ENCODE results near the gene ALPL.
"Not testable (repeated sequence)": the region's sequence is repeated elsewhere in the genome, so short reads cannot be mapped to it uniquely, and the experiment has no call there.

ALPL gene

DNA sequence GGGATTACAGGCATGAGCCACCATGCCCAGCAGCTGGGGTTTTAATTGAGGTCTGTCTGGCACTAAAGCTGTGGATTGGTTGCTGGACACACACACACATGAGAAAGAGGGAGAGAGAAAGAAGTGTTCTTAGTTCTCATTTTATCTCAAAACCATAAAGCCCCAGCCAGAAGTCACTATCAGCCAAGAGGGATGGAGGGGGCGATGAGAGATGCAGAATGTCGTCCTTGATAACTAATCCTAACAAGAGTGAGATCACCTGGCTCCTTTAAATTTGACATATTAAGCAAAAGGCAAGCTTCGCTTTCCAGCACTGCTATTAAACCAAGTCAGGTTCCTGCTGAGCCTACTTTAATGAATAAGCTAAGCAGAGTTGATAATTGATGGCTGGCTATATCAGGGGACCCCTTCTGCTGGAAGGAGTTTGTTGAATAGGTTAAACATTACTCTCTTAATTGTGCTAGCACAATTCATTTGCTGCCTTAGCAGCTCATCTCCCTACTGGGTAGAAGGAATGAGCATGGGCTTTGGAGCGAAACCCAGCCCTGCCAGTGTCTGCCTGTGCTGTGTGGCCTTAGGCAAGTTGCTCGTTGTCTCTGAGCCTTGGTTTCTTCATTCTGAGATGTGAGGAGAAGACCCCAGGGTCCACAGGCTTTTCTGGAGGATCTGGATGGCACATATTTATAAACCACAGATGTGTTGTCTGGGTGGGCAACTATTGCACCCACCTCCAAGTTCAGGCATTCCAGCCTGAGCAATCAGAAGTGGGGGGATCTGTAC, 50.8 kb downstream of the ALPL start:
- no peak for DNase-seq (ENCODE audit: low read depth)

DNA sequence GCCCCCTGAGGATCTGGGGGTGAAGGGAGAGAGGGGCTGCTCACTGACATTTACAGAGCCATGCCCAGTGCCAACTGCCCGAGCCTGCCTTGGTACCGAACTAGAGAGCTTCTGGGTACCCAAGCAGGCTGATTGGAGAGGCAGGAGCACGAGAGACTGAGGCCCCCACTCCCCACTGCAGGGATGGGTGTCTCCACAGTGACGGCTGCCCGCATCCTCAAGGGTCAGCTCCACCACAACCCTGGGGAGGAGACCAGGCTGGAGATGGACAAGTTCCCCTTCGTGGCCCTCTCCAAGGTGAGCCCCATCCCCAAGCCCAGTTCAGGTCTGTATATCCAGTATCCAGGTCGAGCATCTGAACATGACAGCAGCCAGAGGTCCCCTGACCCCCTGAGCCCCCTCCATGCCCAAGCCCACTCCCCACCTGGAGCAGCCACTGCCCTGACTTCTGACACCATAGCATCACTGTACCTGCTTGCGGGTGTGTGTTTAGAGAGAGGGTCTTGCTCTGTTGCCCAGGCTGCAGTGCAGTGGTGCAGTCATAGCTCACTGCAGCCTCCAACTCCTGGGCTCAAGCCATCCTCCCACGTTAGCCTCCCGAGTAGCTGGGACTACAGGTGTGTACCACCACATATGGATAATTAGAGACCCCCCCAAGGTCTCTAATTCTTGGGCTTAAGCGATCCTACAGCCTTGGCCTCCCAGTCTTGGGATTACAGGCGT, 51.9 kb downstream of the ALPL start:
- DNase-seq (ENCODE audit: low read depth), result no peak

DNA sequence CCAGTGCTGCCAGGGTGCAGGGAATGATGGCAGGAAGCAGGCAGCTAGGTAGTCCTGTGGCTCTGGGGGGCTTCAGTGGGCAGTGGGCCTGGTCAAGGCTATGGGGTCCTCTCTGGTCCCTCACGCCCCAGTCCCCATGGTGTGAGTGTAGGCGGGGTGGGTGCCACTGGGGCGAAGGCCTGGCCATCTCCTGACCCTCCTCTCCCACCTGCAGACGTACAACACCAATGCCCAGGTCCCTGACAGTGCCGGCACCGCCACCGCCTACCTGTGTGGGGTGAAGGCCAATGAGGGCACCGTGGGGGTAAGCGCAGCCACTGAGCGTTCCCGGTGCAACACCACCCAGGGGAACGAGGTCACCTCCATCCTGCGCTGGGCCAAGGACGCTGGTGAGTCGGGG, 53.7 kb downstream of the ALPL start:
- no peak for DNase-seq (ENCODE audit: low read depth)

DNA sequence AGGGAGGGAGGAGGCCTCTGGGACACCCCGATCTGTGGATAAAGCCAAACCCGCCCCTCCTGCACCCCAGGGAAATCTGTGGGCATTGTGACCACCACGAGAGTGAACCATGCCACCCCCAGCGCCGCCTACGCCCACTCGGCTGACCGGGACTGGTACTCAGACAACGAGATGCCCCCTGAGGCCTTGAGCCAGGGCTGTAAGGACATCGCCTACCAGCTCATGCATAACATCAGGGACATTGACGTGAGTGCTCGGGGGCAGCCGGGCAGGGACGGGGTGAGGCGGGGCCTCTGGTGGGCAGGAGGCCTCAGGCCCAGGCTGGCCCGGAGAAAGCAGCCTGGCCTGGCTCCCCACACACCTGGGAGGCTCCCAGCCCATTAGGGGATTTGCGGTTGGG, 54.7 kb downstream of the ALPL start:
- DNase-seq (ENCODE audit: low read depth), result no peak

DNA sequence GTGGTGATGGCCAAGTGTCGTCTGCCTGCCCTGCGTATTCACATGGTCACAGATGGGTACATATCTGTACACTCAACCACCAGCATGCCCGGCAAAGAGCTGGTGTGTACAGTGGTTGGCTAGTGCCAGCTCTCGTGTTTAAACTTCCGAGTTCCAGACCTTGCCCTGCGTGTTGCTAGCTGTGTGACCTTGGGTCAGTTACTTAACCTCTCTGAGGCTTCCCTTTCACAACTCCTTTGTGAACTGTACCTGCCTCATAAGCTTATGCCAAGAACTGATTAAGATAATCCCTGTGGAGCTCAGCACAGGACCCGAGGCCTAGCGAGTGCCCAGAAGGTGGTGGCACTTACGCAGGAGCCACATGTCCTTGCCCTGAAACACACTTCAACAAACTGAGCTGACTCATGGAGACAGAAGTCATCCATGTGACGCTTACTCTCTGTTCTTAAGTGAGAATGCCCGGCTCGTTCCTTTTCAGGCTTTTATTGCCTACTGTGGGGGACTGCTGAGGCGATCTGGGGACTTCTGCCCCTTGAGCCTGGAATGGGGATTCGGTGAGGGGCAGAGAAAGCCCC, 55.4 kb downstream of the ALPL start:
- peak; percentile 18 for DNase-seq (ENCODE audit: low read depth)

DNA sequence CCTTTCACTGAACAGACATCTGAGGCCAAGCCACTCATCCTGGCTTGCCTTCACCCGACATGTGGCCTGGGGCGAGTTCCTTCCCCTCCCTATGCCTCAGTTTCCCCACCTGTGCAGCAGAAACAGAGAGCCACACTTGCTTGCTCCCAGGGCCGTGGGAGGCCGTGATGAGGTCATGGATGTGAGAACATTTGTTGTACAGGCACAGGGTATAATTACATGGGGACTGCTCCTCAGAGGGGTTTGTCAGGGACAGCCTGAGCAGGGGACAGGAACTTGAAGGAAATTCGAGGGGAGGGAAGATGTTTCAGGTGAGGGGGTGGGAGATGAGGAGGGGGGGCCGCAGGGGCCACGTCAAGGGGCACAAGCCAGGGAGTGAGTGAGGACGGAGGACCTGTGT, 56.1 kb downstream of the ALPL start:
- DNase-seq (ENCODE audit: low read depth), result no peak

DNA sequence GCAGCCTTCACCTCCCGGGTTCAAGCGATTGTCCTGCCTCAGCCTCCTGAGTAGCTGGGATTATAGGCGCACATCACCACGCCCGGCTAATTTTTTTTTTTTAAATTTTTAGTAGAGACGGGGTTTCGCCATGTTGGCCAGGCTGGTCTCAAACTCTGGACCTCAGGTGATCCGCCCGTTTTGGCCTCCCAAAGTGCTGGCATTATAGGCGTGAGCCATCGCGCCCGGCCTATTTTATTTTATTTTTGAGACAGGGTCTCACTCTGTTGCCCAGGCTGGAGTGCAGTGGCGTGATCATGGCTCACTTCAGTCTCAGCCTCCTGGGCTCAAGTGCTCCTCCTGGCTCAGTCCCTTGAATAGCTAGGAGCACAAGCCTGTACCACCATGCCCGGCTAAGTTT, 57.1 kb downstream of the ALPL start:
- DNase-seq (ENCODE audit: low read depth), result not testable (repeated sequence)

DNA sequence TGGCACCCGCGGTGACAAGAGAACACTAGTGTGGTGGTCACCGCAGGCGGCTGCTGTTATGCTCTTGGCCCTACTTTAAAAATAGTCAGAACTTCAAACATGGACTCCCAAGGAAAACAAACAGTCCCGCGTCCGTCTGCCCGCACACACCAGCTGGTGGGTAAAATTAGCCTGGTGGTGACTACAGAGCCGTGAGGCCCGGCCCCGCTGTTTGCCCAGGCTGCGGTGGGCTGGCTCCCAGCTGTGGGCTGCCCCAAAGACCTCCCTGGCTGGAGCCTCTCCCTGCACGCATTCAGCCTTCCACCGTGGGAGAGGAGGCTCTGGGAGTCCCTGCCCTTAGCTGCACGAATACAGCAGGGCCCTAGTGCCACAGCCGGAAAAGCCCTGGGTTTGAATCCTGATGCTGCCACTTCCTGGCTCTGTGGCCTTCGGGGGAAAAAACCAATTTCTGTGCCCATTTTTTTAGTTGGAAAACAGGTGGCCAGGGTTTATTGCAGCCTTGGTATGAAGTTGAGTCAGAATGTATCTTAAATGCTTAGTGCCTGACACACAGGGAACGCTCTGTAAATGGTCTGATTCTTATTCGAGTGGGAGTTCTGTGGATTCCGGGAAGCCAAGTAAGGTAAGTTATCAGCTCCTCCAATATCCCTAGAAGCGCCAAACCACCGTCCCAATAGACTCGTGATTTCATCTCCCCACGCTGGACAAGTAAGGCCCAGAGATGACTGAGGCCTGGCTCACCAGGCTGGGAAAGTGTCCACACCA, 58.2 kb downstream of the ALPL start:
- DNase-seq (ENCODE audit: low read depth), result peak; percentile 44

DNA sequence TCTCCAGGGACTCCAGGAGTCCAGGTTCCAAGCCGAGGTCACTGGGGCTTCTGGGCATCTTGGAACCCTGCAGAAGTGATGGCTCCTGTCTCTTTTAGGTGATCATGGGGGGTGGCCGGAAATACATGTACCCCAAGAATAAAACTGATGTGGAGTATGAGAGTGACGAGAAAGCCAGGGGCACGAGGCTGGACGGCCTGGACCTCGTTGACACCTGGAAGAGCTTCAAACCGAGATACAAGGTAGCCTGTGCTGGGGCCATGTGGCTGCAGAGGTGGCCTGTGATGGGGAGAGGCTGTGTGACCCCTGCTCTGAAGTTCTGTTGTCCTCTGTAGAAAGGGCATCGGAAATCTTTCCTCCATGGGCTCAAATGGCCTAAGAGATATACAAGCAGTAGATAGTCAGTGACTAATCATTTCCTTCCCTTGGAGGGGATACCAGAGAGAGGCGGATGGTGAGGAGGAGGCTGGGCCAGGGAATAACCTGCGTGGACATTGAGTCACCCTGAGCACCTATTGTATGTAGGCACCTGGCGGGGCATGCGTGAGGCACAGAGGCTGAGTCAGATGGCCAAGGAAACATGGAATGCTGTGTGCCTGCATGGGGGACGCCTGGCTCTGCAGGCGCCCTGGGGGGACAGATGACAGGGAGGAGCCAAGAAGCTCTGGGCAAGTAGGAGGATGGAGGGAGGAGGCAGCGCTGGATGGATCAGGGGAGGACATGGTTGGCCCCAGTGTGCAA, 59.0 kb downstream of the ALPL start:
- peak; percentile 43 for DNase-seq (ENCODE audit: low read depth)

DNA sequence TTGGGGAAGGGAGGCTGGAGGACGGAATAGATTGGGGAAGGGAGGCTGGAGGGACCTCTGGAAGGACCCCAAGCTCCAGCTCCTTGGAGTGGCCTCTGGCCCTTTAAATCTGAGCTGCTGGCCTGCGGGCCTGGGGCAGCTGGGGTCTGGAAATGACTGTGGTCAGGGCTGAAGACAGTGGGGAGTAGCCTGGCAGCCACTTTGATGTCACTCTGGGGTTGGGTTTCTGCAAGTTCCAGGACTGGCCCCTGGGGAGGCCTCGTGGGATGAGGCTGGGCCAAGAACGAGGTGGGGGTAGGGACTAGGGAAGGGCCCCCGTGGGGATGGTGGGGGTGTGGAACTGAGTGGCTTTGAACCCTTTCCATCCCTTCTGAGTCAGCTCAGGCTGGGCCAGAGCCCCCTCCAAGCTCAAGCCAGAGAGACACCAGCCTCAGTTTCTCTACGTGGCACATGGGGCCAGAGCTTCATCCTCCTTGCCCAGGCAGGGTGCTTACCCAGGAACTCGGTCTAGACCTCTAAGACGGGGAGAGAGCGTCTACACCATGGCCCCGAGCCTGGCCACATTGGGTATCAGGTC, 59.7 kb downstream of the ALPL start:
- DNase-seq (ENCODE audit: low read depth), result no peak

DNA sequence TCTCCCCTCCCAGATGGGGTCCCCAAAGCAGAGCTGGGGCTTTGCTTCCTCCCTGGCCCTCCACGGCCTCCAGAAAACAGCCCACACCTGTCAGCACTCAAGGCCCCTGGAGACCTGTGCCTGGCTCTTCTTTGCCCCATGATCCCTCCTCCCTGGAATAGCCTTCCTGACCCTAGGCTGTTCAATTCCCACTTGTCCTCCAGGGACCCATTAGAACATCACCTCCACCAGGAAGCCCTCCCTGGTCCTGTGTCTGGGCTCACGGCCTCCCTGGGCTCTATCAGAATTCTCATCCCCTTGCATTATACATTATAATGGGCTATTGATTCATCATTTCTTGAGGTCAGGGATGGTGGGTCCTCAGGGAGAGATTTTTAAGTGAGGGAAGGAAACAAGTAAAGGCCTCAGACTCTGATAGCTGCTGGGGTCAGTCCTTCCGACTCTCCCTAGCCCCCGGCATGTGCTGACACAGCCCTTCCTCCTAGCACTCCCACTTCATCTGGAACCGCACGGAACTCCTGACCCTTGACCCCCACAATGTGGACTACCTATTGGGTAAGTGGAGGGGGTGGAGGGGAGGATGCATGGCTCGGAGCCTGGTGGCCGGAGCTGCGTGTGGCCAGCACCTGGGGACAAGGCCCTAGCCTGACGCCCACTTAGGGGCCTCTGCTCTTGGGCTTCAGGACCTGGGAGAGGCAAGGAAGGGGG, 60.8 kb downstream of the ALPL start:
- DNase-seq (ENCODE audit: low read depth), result no peak

DNA sequence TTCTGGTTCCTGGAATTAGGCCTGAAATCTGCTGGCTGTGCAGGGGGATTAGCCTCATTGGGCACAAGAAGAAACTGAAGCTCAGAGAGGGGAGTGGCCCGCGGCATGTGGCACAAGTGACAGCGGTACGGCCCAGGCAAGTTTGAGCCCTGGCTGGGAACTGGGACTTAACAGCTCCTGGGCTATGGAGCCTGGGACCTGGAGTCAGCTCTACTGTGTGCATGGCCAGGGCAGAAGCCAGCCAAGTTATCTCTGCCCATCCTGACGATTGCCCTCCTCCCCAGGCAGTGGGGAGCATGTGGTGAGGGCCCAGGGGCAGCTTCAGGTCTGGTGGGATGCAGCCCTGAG, 61.3 kb downstream of the ALPL start:
- no peak for DNase-seq (ENCODE audit: low read depth)

DNA sequence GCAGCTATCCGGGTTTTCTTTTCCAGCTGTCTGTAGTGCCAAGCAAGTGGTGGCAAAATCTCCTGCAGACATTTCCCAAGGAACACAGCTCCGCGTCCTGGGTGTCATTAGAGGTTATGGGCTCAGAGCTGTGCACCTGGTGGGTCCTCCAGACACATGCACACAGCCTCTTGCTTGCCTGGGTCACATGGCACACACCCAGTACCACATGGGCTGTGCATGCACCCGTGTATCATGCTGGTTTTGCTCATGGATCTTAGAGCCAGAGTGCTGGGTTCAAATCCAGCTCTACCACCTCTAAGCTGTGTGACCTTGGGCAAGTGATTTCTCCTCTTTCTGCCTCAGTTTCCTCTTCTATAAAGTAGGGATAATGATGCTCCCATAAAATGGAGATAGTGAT, 61.7 kb downstream of the ALPL start:
- DNase-seq (ENCODE audit: low read depth), result no peak

DNA sequence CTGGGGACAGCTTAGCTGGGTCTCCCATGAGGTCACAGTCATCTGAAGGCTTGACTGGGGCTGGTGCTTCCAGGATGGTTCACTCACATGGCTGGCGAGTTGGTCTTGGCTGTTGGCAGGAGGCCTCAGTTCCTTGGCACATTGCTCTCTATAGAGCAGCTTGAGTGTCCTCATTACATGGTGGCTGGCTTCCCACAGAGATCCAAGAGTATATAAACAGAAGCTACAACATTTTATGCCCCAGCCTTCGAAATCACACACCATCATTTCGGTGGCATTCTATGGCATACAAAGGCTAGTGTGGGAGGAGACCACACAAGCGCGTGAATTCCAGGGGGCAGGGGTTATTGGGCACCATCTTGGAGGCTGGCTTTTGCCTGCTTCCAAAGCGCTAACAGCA, 63.0 kb downstream of the ALPL start:
- no peak for DNase-seq (ENCODE audit: low read depth)

DNA sequence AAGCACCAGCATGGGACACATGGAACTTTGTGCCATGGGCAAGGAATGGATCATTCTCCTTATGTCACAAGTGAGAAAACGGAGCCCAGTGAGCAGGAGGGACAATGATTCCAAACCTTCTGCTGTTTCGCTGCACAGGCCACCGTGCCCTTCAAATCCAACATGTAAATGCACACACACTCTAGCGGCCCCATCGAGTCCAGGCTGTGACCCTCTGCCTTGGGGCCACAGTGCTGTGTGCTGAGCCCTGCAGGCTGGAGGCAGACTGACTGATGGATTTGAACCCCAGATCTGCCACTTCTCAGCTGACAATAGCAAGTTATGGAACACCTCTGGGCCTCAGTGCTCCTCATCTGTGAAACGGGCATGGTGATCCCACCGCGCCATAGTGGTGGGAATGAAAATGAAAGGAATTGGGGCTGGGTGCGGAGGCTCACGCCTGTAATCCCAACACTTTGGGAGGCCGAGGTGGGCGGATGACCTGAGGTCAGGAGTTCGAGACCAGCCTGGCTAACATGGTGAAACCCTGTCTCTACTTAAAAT, 63.6 kb downstream of the ALPL start:
- no peak for DNase-seq (ENCODE audit: low read depth)

DNA sequence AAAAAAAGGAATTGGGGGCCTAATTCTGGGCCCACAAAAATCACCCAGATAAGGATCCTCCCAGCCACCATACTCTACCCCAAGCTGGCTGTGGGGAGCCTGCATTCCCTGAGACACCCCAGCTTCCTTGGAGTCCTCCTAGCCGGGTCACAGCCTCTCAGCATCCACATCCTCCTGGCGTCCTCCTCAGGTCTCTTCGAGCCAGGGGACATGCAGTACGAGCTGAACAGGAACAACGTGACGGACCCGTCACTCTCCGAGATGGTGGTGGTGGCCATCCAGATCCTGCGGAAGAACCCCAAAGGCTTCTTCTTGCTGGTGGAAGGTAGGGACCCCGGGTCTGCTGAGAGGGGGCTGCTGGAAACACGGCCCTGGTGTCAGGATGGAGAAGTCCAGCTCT, 64.3 kb downstream of the ALPL start:
- no peak for DNase-seq (ENCODE audit: low read depth)

DNA sequence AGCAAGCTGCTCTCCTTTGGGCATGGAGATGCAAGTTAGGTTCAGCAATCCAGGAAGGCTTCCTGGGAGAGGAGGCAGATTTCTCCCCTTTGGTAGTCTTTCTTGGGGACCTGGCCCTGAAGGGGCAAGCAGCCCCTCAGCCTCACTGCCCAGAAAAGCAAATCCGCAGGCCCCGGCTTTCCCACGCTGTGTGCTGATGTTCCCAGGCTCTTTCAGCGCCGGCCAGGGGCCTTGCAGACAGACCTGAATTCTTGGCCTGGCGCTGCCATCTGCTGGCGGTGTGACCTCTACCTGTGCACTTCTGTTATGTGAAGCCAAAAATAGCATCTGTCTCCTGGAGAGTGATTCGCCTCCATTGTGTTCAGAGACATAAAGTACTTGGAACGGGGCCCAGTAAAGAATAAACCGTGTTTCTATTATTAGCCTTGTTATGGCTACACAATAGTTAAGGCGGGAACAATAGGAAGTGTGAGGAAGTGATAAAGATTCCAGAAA, 64.8 kb downstream of the ALPL start:
- peak; percentile 68 for DNase-seq (ENCODE audit: low read depth)

DNA sequence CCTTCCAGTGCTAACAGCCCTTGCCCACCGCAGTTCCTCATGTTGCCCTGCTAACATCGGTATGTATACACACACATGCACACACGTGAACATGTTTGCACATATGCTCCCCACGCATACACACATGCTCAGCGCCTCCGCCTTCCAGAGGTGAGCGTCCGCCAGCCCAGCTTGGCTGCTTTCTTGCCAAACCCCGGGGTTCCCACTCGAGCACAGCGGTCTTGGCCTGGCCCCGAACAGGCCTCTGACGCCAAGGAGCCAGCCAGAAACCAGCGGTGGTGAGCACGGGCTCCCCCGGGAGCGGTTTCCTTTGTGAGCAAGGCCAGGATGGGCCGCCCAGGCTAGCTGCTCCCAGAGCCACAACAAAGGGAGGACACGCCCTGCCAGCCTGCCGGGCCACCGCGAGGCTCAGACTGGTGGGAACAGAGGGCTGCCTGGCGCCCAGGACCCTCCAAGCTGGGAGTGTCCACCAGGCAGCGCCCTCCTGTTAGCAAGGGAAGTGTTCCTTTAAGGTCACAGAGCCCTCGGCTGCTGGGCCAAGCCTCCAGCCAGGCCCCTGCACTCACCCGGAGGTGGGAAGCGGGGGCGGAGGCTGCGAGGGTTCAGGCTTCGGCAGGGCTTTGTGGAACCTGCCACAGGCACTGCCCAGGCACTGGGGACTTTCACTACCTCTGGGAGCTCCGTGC, 65.4 kb downstream of the ALPL start:
- no peak for DNase-seq (ENCODE audit: low read depth)

DNA sequence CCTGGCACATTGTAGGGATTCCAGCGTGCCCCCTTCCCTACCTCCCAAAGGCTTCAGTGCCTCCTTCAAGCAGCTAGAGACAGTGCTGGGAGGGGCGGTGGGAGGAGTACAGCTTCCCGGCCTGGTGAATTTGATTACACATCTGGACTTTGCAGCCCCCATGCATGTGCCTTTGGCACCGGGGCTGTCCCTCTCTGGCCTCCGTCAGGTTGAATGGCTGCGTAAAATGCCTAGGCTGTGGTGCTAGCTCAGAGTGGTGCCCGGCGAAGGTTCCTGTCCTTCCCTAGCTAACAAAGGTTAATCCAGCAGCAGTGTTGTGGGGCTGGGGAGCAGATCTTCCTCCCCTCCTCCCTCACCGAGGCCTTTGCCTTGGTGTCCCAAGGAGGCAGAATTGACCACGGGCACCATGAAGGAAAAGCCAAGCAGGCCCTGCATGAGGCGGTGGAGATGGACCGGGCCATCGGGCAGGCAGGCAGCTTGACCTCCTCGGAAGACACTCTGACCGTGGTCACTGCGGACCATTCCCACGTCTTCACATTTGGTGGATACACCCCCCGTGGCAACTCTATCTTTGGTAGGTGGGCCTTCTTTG, 66.2 kb downstream of the ALPL start:
- DNase-seq (ENCODE audit: low read depth), result no peak

Measured in iris pigment epithelial cell (primary cell).